Karpas-422 (cell line): ENCODE results near the gene HORMAD2. TPM values are rescaled to one million over a fixed set of nuclear protein-coding genes. Genes with fewer than 3 reads are reported as not detected.

ENCODE experiments used
- DNase-seq: peaks from one replicate; pipeline ENCODE4 v3.0.0-alpha.2; 2015
- H2AFZ ChIP-seq: fragments of 200-600 bp; sonication (generic); 2 replicates; pipeline ENCODE4 v1.6.1; 2014; ENCODE audit warnings: antibody characterized with exemption, low read length, mixed read lengths
- H3K27ac ChIP-seq: fragments of 200-600 bp; sonication (generic); 2 replicates; pipeline ENCODE4 v1.5.1; 2014; ENCODE audit warnings: mild to moderate bottlenecking, low read length, moderate library complexity
- H3K27me3 ChIP-seq: fragments of 200-600 bp; sonication (generic); 2 replicates; pipeline ENCODE4 v1.6.1; 2014; ENCODE audit warnings: low read length, mixed read lengths
- H3K36me3 ChIP-seq: fragments of 200-600 bp; sonication (generic); 2 replicates; pipeline ENCODE4 v1.6.1; 2014; ENCODE audit warnings: low read length, mixed read lengths; ENCODE audit not compliant: insufficient read depth
- H3K4me1 ChIP-seq: fragments of 200-600 bp; sonication (generic); 2 replicates; pipeline ENCODE4 v1.6.1; 2014; ENCODE audit warnings: mild to moderate bottlenecking, low read length, mixed read lengths
- H3K4me2 ChIP-seq: fragments of 200-600 bp; sonication (generic); 2 replicates; pipeline ENCODE4 v1.6.1; 2014; ENCODE audit warnings: low read length, low read depth, mild to moderate bottlenecking; ENCODE audit not compliant: poor library complexity, severe bottlenecking
- H3K4me3 ChIP-seq: fragments of 200-600 bp; sonication (generic); 2 replicates; pipeline ENCODE4 v1.5.1; 2014; ENCODE audit warnings: mild to moderate bottlenecking, antibody characterized with exemption, low read length, mixed read lengths
- H3K79me2 ChIP-seq: fragments of 200-600 bp; sonication (generic); 2 replicates; pipeline ENCODE4 v1.6.1; 2014; ENCODE audit warnings: mild to moderate bottlenecking, low read length, mixed read lengths
- H3K9ac ChIP-seq: fragments of 200-600 bp; sonication (generic); 2 replicates; pipeline ENCODE4 v1.6.0; 2014; ENCODE audit warnings: low read length
- H3K9me2 ChIP-seq: fragments of 200-600 bp; sonication (generic), shearing (Covaris generic); replicated peaks from 2 replicates; pipeline ENCODE4 v1.6.0; 2014; ENCODE audit warnings: mild to moderate bottlenecking, low read length, moderate library complexity; ENCODE audit not compliant: insufficient read depth
- H3K9me3 ChIP-seq: fragments of 300-700, 200-600 bp; sonication (generic); 2 replicates; pipeline ENCODE4 v1.6.1; 2014; ENCODE audit warnings: low read length, mixed read lengths
- H4K20me1 ChIP-seq: fragments of 200-600 bp; sonication (generic); 2 replicates; pipeline ENCODE4 v1.6.1; 2014; ENCODE audit warnings: mild to moderate bottlenecking, antibody characterized with exemption, low read length, low read depth; ENCODE audit not compliant: insufficient read depth
- total RNA-seq: library from RNA; depleted of rRNA; stranded (reverse); fragments of >200 nt; shearing (Covaris generic); gene quantifications from 2 replicates; pipeline ENCODE4 v1.2.3, GENCODE V29; 2014; ENCODE audit warnings: low replicate concordance

HORMAD2 gene
- total RNA-seq, 1 experiment from 2014 or later, result not detected

GRCh38 chr22:30186510-30186909, 106.2 kb downstream of the HORMAD2 start:
- no peak overlapping the region for H2AFZ ChIP-seq
- H3K9me2 ChIP-seq, result no peaks in the 10 kb centered on the region
- H4K20me1 ChIP-seq, result no peaks in the 10 kb centered on the region
- no peak overlapping the region for H3K4me2 ChIP-seq
- H3K27ac ChIP-seq, result no peak overlapping the region
- no peaks in the 10 kb centered on the region for H3K4me1 ChIP-seq
- no peak overlapping the region for H3K9ac ChIP-seq
- no peaks in the 10 kb centered on the region for H3K79me2 ChIP-seq
- no peak overlapping the region for H3K4me3 ChIP-seq
- no peak for DNase-seq
- no peaks in the 10 kb centered on the region for H3K27me3 ChIP-seq
- no peaks in the 10 kb centered on the region for H3K36me3 ChIP-seq
- no peaks in the 10 kb centered on the region for H3K9me3 ChIP-seq

- no peak overlapping the region for H3K9ac ChIP-seq
- H3K4me2 ChIP-seq, result no peak overlapping the region
- no peaks in the 10 kb centered on the region for H3K9me2 ChIP-seq
- no peak overlapping the region for H3K4me3 ChIP-seq
- H2AFZ ChIP-seq, result no peak overlapping the region
- no peaks in the 10 kb centered on the region for H4K20me1 ChIP-seq
- no peak overlapping the region for H3K27ac ChIP-seq
- no peaks in the 10 kb centered on the region for H3K79me2 ChIP-seq
- DNase-seq, result no peak
- no peaks in the 10 kb centered on the region for H3K27me3 ChIP-seq
- no peaks in the 10 kb centered on the region for H3K36me3 ChIP-seq
- H3K4me1 ChIP-seq, result no peaks in the 10 kb centered on the region
- H3K9me3 ChIP-seq, result no peaks in the 10 kb centered on the region
Observed at GRCh38 chr22:30187094-30187493, 106.8 kb downstream of the HORMAD2 start.

GRCh38 chr22:30187529-30188407, 107.5 kb downstream of the HORMAD2 start:
- DNase-seq, result no peak

GRCh38 chr22:30188911-30189310, 108.6 kb downstream of the HORMAD2 start:
- Histone ChIP-seq H3K79me2 (no peaks in the 10 kb centered on the region), H3K4me3 (no peak overlapping the region), H3K9me3 (no peaks in the 10 kb centered on the region), H3K9ac (no peak overlapping the region), H3K9me2 (no peaks in the 10 kb centered on the region), H3K27me3 (no peaks in the 10 kb centered on the region), H4K20me1 (no peaks in the 10 kb centered on the region), H3K4me2 (no peak overlapping the region), H3K4me1 (no peaks in the 10 kb centered on the region), H2AFZ (no peak overlapping the region), H3K27ac (no peak overlapping the region), H3K36me3 (no peaks in the 10 kb centered on the region)
- DNase-seq, result no peak

More at GRCh38 chr22:30187529-30188407, 107.5 kb downstream of the HORMAD2 start:
- no peaks in the 10 kb centered on the region for H3K9me2 ChIP-seq
- no peaks in the 10 kb centered on the region for H3K9me3 ChIP-seq
- H2AFZ ChIP-seq, result no peak overlapping the region
- H3K27me3 ChIP-seq, result no peaks in the 10 kb centered on the region
- no peak overlapping the region for H3K4me2 ChIP-seq
- H3K9ac ChIP-seq, result no peak overlapping the region
- H3K27ac ChIP-seq, result no peak overlapping the region
- no peaks in the 10 kb centered on the region for H3K36me3 ChIP-seq
- H3K79me2 ChIP-seq, result no peaks in the 10 kb centered on the region
- H3K4me1 ChIP-seq, result no peaks in the 10 kb centered on the region
- H3K4me3 ChIP-seq, result no peak overlapping the region
- H4K20me1 ChIP-seq, result no peaks in the 10 kb centered on the region

GRCh38 chr22:30190574-30190973, 110.3 kb downstream of the HORMAD2 start:
- Histone ChIP-seq H3K79me2 (no peaks in the 10 kb centered on the region), H3K36me3 (no peaks in the 10 kb centered on the region), H3K9me3 (no peaks in the 10 kb centered on the region), H3K27me3 (no peaks in the 10 kb centered on the region), H3K4me3 (no peak overlapping the region), H2AFZ (no peak overlapping the region), H3K9ac (no peak overlapping the region), H3K4me2 (no peak overlapping the region), H4K20me1 (no peaks in the 10 kb centered on the region), H3K27ac (no peak overlapping the region), H3K4me1 (no peaks in the 10 kb centered on the region), H3K9me2 (no peaks in the 10 kb centered on the region)
- no peak for DNase-seq

- Histone ChIP-seq H3K4me3 (no peak overlapping the region), H3K27me3 (no peaks in the 10 kb centered on the region), H3K9ac (no peak overlapping the region), H3K4me2 (no peak overlapping the region), H3K9me2 (no peaks in the 10 kb centered on the region), H3K79me2 (no peaks in the 10 kb centered on the region), H3K36me3 (no peaks in the 10 kb centered on the region), H2AFZ (no peak overlapping the region), H3K27ac (no peak overlapping the region), H3K9me3 (no peaks in the 10 kb centered on the region), H4K20me1 (no peaks in the 10 kb centered on the region), H3K4me1 (no peaks in the 10 kb centered on the region)
- no peak for DNase-seq
Observed at GRCh38 chr22:30191040-30191701, 110.9 kb downstream of the HORMAD2 start.

GRCh38 chr22:30192427-30192826, 112.2 kb downstream of the HORMAD2 start:
- H3K27ac ChIP-seq, result no peak overlapping the region
- no peak for DNase-seq
- H2AFZ ChIP-seq, result no peak overlapping the region
- no peaks in the 10 kb centered on the region for H3K27me3 ChIP-seq
- H4K20me1 ChIP-seq, result no peaks in the 10 kb centered on the region
- no peaks in the 10 kb centered on the region for H3K9me3 ChIP-seq
- H3K36me3 ChIP-seq, result no peaks in the 10 kb centered on the region
- H3K9ac ChIP-seq, result no peak overlapping the region
- H3K4me3 ChIP-seq, result no peak overlapping the region
- H3K9me2 ChIP-seq, result no peaks in the 10 kb centered on the region
- H3K4me2 ChIP-seq, result no peak overlapping the region
- no peaks in the 10 kb centered on the region for H3K79me2 ChIP-seq
- no peaks in the 10 kb centered on the region for H3K4me1 ChIP-seq

GRCh38 chr22:30193031-30193775, 112.9 kb downstream of the HORMAD2 start:
- no peaks in the 10 kb centered on the region for H3K27me3 ChIP-seq
- H3K27ac ChIP-seq, result no peak overlapping the region
- no peak overlapping the region for H3K4me3 ChIP-seq
- H3K9me2 ChIP-seq, result no peaks in the 10 kb centered on the region
- H3K9me3 ChIP-seq, result no peaks in the 10 kb centered on the region
- H3K36me3 ChIP-seq, result no peaks in the 10 kb centered on the region
- no peak overlapping the region for H3K9ac ChIP-seq
- H2AFZ ChIP-seq, result no peak overlapping the region
- DNase-seq, result no peak
- no peaks in the 10 kb centered on the region for H3K4me1 ChIP-seq
- H4K20me1 ChIP-seq, result no peaks in the 10 kb centered on the region
- no peaks in the 10 kb centered on the region for H3K79me2 ChIP-seq
- H3K4me2 ChIP-seq, result no peak overlapping the region
